Gastroesophageal sphincter (tissue), 3 donors: Measurements from ENCODE around the gene TNS3.

Source experiments
- POLR2AphosphoS5 ChIP-seq: sonication (generic); formaldehyde crosslinking; IDR thresholded peaks from one replicate; pipeline ENCODE4 v1.6.1; 2017; ENCODE audit warnings: antibody characterized with exemption
- TF ChIP-seq, protein P1 (sequence below), 4 experiments: fragments of 200-600 bp in 2 of 4; fragments of 450-650 bp in 2 of 4; sonication (generic) in 1 of 4; IDR thresholded peaks; one replicate each; pipeline ENCODE4 v1.5.1; 2017 to 2019; ENCODE audit warnings: antibody characterized with exemption in 4 of 4, mild to moderate bottlenecking in 2 of 4, moderate library complexity in 2 of 4

DNA sequence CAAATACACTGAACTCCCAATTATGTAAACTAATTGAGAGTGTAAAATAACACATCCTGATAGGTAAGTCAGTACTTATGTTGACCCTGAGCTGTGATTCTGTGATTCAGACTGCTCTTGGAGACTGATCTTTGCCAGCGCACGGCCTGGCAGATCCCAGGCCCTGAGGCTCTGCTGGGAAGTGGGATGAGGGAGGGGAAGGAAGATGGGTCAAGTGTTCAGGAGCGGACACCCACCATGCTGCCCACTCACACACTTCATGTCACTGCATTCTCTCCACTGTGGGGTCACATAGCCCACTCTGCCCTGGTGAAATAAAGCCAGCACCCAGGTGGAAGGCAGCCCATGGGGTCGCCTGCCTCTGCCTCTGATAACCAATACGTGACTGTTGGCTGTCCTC, 226.2 kb downstream of the TNS3 start:
- no peak for TF ChIP-seq POLR2AphosphoS5
- TF ChIP-seq, protein P1, sequence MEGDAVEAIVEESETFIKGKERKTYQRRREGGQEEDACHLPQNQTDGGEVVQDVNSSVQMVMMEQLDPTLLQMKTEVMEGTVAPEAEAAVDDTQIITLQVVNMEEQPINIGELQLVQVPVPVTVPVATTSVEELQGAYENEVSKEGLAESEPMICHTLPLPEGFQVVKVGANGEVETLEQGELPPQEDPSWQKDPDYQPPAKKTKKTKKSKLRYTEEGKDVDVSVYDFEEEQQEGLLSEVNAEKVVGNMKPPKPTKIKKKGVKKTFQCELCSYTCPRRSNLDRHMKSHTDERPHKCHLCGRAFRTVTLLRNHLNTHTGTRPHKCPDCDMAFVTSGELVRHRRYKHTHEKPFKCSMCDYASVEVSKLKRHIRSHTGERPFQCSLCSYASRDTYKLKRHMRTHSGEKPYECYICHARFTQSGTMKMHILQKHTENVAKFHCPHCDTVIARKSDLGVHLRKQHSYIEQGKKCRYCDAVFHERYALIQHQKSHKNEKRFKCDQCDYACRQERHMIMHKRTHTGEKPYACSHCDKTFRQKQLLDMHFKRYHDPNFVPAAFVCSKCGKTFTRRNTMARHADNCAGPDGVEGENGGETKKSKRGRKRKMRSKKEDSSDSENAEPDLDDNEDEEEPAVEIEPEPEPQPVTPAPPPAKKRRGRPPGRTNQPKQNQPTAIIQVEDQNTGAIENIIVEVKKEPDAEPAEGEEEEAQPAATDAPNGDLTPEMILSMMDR (IDR thresholded peaks at IDR 0.05), result no peak
